Mammary epithelial cell (primary cell): ENCODE results near the gene SKAP2.
A peak's percentile ranks its signal among the peaks of the same experiment; 100 is the strongest.

Experiments
- EZH2 ChIP-seq: IDR thresholded peaks from 2 replicates; pipeline ENCODE4 v1.6.1; 2012; ENCODE audit warnings: low read length, inconsistent platforms, borderline replicate concordance
- TF ChIP-seq, protein P1 (sequence below), 2 donors: IDR thresholded peaks in 1 of 2; conservative IDR thresholded peaks in 1 of 2; 2 replicates each; pipeline ENCODE4 v1.5.1; 2011 to 2012; ENCODE audit warnings: inconsistent platforms in 2 of 2, low read length in 2 of 2, mild to moderate bottlenecking in 2 of 2, control low read depth in 1 of 2, low read depth in 1 of 2; ENCODE audit not compliant: insufficient read depth in 1 of 2; ENCODE audit errors: extremely low read depth in 1 of 2

DNA sequence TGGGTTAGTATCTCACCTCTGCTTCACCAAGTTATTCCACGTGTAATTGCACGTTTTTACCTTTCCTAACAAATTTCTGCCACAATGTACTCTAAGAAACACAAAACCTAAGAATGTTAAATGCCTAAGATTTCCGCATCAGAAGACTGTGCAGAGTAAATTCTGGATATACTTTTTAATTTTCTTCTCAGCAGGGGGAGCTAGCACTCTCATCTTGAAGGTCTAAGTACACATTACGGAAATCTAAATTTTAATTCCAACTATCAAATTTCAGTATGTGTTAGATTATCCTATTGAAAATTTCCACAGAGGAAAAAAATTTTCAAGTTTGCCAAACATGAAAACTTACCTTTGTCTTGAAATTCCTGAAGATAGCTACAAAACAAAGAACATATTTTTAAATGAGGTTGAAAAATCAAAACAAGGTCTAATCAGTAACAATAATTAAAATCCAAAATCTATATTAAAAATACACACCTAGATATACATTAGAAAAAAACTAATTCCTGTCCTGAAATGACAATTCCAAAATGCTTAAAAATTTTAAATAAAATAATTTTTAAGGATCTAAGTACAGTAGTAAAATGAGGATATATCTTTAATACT is 10.5 kb downstream of the SKAP2 start:
- TF ChIP-seq, protein P1, sequence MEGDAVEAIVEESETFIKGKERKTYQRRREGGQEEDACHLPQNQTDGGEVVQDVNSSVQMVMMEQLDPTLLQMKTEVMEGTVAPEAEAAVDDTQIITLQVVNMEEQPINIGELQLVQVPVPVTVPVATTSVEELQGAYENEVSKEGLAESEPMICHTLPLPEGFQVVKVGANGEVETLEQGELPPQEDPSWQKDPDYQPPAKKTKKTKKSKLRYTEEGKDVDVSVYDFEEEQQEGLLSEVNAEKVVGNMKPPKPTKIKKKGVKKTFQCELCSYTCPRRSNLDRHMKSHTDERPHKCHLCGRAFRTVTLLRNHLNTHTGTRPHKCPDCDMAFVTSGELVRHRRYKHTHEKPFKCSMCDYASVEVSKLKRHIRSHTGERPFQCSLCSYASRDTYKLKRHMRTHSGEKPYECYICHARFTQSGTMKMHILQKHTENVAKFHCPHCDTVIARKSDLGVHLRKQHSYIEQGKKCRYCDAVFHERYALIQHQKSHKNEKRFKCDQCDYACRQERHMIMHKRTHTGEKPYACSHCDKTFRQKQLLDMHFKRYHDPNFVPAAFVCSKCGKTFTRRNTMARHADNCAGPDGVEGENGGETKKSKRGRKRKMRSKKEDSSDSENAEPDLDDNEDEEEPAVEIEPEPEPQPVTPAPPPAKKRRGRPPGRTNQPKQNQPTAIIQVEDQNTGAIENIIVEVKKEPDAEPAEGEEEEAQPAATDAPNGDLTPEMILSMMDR (conservative IDR thresholded peaks at IDR 0.05 in 1 of 2, IDR thresholded peaks at IDR 0.05 in 1 of 2; ENCODE audit: extremely low read depth in 1 of 2, insufficient read depth in 1 of 2, low read depth in 1 of 2, low read length in 2 of 2): peak; percentile 48 to 65
- no peak for TF ChIP-seq EZH2
